Measurements from ENCODE around the gene SECISBP2L. TPM values are rescaled to one million over a fixed set of nuclear protein-coding genes. Genes with fewer than 3 reads are reported as not detected.

The SECISBP2L gene
- total and polyA plus RNA-seq, 2 donors (not counting 3 experiments of a cell fraction or from before 2014, with no cell fraction given): 23.1 to 52.3 TPM

GRCh38 chr15:49036650-49037545, 9.3 kb downstream of the SECISBP2L start:
- Histone ChIP-seq H3K79me2 (ENCODE audit: control insufficient read depth, insufficient read depth, low read length) (peaks cover 20% of the 10 kb centered on the region), H3K4me1 (ENCODE audit: control insufficient read depth, extremely low read depth, insufficient read depth, low read length) (no peaks in the 10 kb centered on the region), H3K4me2 (ENCODE audit: insufficient read depth, low read length) (no peak overlapping the region), H3K27ac (ENCODE audit: insufficient read depth, low read depth, low read length) (no peak overlapping the region), H2AFZ (ENCODE audit: low read depth, low read length) (no peak overlapping the region), H4K20me1 (replicated peaks; ENCODE audit: control insufficient read depth, extremely low read depth, insufficient read depth, low read length) (peaks cover 5% of the 10 kb centered on the region), H3K9me3 (replicated peaks; ENCODE audit: control insufficient read depth, insufficient read depth, low read length) (no peaks in the 10 kb centered on the region), H3K9me1 (replicated peaks; ENCODE audit: control insufficient read depth, extremely low read depth, insufficient read depth, low read length) (no peaks in the 10 kb centered on the region), H3K36me3 (ENCODE audit: control insufficient read depth in 2 of 2, extremely low read depth in 1 of 2, insufficient read depth in 2 of 2, low read length in 2 of 2) (peaks cover 0 to 8% of the 10 kb centered on the region in 2 experiments), H3K4me3 (replicated peaks in 1 of 3; ENCODE audit: insufficient read depth in 1 of 3, low read depth in 1 of 3, low read length in 3 of 3) (no peak overlapping the region), H3K9ac (replicated peaks; ENCODE audit: extremely low read depth, insufficient read depth, low read length) (no peak overlapping the region), H3K27me3 (ENCODE audit: control insufficient read depth in 2 of 2, insufficient read depth in 2 of 2, low read length in 2 of 2) (no peaks in the 10 kb centered on the region)
- ChIA-PET CTCF (interaction anchor here (0.6 to 1.4 kb wide), 3 partner anchors 109 to 752 kb away, joined by 3 to 4 read pairs (median 4); no protein-coding TSS in a partner anchor), POLR2A (no interaction called here)
- DNase-seq (ENCODE audit: low read depth, low spot score) (no peak), FAIRE-seq (no peak)
- intact Hi-C loops (cut with micrococcal nuclease): no loop called here
- dilution Hi-C loops (cut with MboI; ENCODE audit: extremely low pct_ligation_motif_present, low sequenced_read_pairs): no loop called here
- no TSS peak for BruUV-seq (replicated peaks)
- TF ChIP-seq MAX (IDR thresholded peaks at IDR 0.05; ENCODE audit: insufficient read depth, insufficient read length): no peak
- TF ChIP-seq GATA2 (IDR thresholded peaks at IDR 0.05; ENCODE audit: insufficient read depth, insufficient read length, low read depth, low read length): no peak
- TF ChIP-seq EZH2 (IDR thresholded peaks at IDR 0.05; ENCODE audit: borderline replicate concordance, low read depth, low read length, severe bottlenecking): no peak
- no peak for TF ChIP-seq POLR2A (IDR thresholded peaks at IDR 0.05; ENCODE audit: low read depth, low read length)
- TF ChIP-seq FOS (IDR thresholded peaks at IDR 0.05; ENCODE audit: borderline replicate concordance, insufficient read depth, low read length): no peak
- TF ChIP-seq POLR2AphosphoS5 (IDR thresholded peaks at IDR 0.05; ENCODE audit: insufficient read depth, low read depth, low read length): no peak
- TF ChIP-seq JUN (IDR thresholded peaks at IDR 0.05; ENCODE audit: borderline replicate concordance, insufficient read depth, insufficient read length, low read depth): no peak
- TF ChIP-seq MYC (IDR thresholded peaks at IDR 0.05; ENCODE audit: low read depth, low read length): no peak
- TF ChIP-seq CTCF (IDR thresholded peaks at IDR 0.05; ENCODE audit: extremely low read depth in 1 of 2, insufficient read depth in 1 of 2, low read depth in 1 of 2, low read length in 2 of 2): no peak

Data from endothelial cell of umbilical vein (primary cell).